Hematopoietic multipotent progenitor cell treated with erythropoietin and hydrocortisone succinate and interleukin-3 and kit ligand, for 8 days (in vitro differentiated cells): ENCODE data around the gene TMEM255A.

Experiments
- DNase-seq: peaks from one replicate; pipeline ENCODE4 v3.0.0-alpha.2; 2015

Gene TMEM255A

DNA sequence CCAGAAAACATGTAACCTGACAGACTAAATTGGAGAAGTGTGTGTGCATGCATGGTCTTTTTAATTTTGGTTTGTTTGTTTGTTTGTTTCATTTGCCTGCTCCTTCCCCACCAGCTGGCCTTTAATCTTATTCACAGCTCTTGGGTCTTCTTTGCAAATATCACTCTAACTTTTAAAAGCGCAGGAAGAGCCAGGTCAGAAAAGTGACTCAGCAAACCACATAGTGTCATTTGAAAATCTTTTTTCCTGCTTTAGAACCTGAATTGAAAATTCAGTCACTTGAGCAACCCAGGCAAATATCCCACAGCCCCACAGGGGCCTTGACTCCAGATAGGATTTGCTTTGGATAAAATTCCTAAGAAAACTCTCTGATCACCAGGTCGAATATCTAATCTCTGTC lies 4.6 kb downstream of the TMEM255A start:
- no peak for DNase-seq

DNA sequence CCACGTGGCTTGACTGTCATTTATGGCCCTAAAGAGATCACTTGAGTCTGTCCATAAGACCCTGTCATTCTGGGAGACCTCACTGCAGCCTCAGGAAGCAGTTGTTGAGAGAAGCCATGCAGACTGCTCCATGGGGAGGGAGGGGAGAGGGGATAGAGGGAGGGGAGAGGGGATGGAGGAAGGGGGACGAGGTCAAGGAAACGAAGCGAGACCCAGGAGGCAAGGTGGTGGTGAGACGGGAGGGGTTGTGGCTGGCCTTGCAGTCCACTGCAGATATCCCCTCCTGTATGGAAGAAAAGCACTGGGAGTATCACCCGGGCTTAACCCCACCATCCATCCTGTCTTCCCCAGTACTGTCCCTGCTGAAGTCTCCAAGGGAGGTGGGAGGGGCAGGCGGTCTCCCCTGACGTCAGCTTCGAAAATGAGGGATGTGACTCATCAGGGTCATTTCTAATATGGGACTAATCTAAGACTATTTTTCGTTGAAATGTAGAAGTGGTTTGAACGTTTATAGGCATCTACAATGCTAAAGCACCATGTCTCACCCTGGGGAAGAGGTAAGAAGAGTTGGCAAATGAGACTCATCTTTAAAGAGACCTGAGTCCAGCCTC lies 5.6 kb downstream of the TMEM255A start:
- no peak for DNase-seq

- DNase-seq = no peak
Observed at GRCh38 chrX:120304256-120304655, 7.0 kb downstream of the TMEM255A start.

DNA sequence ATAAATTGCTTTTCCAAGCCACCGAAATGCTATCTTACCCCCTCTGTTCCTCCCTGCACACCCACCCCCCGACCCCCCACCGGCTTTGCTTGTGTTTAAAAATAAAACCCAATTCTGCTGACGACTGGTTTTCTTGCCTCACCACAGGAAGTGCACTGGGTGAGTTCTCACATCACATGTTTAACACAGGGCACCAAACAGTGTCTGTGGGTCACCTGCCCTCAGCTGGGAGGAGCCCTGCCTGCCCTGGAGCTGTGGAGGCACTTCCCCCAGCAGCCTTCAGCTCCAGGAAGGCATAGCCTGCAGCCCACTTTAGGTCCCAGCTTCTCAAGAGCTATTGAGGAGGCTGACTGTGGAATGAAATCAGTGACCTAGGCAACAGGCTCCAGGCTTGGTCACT lies 8.8 kb downstream of the TMEM255A start:
- no peak for DNase-seq

GRCh38 chrX:120301960-120302359 lies 9.3 kb downstream of the TMEM255A start:
- DNase-seq = no peak

DNA sequence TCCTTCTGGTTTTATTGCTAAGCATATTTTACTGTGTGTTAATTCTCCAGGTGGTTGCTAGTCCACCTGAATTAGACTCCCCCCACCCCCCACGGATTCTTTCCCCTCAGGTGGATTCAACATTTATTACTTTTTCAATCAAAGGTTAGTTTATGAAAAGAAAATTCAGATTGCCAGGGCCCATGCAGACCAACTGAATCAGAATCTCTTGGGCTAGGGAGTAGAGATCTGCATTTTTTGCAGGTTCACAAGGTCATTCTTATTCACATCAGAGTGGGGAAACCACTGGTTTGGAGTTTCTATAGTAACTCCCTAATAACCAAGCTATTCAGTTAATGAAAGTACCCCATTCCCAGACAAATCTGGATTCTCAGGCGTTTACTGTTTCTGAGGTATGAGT lies 9.8 kb downstream of the TMEM255A start:
- no peak for DNase-seq

DNA sequence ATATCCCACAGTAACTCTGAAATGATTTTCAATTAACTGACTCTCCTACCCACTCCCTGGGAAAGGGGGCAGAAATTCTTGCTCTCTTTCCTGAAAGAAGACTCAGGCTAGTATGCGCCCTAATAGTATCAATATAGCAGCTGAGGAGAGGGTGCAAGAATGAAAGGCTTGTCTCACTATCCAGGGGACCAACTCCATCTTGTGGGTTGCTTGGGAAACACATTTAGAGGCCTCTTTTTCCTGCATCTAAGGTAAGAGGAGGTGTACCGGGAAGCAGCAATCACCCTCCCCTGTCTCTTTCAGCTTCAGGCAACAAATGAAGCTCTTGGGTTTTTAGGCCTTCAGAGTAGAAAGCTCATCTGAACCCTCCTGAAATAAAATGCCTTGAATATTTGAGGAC lies 11.3 kb downstream of the TMEM255A start:
- DNase-seq = peak; percentile 14

- no peak for DNase-seq
Observed at GRCh38 chrX:120297923-120298322, 13.3 kb downstream of the TMEM255A start.

- DNase-seq = no peak
Observed at GRCh38 chrX:120294651-120295050, 16.6 kb downstream of the TMEM255A start.

- DNase-seq = no peak
Observed at GRCh38 chrX:120293015-120293414, 18.2 kb downstream of the TMEM255A start.

DNA sequence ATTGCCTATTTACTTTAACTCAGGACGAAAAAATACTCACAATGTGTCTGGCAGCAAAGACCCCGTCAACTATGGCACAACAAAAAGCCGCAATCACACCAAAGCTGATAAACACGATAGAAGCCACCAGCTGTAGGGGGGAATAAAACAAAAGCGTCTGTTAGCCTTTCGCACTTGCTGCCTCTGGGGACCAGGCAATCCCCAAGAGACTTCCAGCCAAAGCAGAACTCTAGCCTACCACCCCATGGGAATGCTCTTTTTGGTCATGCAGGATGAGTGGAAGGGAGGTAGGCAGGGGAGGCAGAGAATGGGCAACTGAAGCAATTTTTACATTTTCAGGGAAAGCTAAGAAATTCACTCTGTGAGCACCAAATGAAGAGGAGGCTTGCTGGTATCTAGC lies 20.1 kb downstream of the TMEM255A start:
- DNase-seq = no peak

- no peak for DNase-seq
Observed at GRCh38 chrX:120290107-120290506, 21.2 kb downstream of the TMEM255A start.

DNA sequence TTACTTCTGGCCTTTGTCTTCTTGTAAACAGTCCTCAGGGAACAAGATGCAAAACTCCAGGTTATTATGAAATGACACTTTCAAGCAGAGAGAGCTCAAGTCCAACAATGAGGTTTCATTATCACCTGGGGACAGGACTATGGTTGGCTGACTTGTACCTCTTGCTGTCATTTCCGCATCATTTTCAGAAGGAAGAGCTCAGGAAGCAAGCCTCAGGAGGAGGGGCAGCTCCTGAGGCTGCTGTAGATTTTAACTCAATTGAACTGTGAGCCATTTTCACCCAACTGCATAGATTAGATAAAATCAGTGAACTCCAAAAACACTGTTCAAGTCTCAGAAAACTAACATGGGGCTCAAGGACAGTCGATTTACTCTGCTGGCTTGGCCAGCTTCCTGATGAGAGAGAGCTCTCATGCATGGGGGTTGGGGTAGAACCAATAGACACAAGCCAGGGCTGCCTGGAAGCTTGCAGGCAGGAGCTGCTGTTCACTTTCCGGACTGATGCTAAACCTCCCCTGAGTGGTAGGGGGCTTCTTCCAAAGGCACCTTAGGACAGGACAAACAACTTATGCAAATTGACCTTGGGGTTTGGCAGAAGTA lies 23.6 kb downstream of the TMEM255A start:
- no peak for DNase-seq

- no peak for DNase-seq
Observed at GRCh38 chrX:120286733-120287512, 24.3 kb downstream of the TMEM255A start.

GRCh38 chrX:120282697-120283096 lies 28.6 kb downstream of the TMEM255A start:
- DNase-seq = no peak

GRCh38 chrX:120281761-120282160 lies 29.5 kb downstream of the TMEM255A start:
- DNase-seq = no peak

DNA sequence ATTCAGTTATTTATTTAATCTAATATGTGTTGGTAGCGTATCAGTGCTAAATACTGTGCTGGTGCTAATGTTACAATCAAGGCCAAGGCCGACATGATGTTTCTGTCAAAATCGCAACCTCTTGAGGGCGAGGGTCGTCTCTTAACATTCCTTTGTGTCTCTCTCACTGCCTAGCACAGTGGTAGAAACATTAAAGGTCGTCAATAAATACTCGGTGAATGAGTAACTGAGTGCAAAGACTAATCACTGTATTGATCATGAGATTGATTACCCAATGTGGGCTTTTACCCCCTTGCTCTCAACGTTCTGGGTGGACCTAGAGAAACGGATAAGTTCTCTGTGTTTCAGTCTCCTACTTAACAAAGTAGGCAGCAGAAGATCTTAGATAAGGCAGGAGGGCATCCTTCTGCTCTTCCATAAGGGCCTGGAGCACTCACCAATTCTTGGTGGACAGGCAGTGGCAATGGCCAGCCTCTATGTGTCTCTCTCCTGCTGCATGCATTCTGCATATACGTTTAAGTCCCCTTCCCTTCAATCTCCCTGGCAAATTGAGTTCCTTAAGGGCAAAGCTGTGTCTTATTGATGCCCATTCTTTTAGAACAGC lies 30.1 kb downstream of the TMEM255A start:
- DNase-seq = no peak

- DNase-seq = no peak
Observed at GRCh38 chrX:120274958-120275357, 36.3 kb downstream of the TMEM255A start.

GRCh38 chrX:120274145-120274544 lies 37.1 kb downstream of the TMEM255A start:
- DNase-seq = no peak

- DNase-seq = no peak
Observed at GRCh38 chrX:120271218-120271617, 40.0 kb downstream of the TMEM255A start.

DNA sequence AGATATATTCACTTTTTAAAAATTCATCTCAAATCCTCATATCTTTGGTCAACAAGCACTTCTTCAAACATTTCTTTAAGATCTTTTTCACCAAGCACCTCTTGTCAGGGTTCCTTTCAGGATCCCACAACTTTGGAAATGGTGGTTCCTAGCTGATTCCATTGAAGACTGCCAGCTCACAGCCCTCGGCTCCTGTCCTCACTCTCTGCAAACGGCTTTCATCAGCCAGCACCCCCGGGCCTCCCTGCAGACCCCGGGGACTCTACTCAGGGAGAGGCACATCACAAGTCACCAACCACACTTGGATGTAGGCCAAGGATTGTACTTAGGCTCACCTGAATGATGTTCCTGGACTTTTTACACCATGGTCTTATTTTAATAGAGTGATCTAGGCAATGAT lies 40.7 kb downstream of the TMEM255A start:
- DNase-seq = no peak

- DNase-seq = no peak
Observed at GRCh38 chrX:120269373-120270035, 41.8 kb downstream of the TMEM255A start.

- no peak for DNase-seq
Observed at GRCh38 chrX:120264341-120264740, 46.9 kb downstream of the TMEM255A start.
